ENCODE data around the gene TCF7L1.

TCF7L1 gene

DNA sequence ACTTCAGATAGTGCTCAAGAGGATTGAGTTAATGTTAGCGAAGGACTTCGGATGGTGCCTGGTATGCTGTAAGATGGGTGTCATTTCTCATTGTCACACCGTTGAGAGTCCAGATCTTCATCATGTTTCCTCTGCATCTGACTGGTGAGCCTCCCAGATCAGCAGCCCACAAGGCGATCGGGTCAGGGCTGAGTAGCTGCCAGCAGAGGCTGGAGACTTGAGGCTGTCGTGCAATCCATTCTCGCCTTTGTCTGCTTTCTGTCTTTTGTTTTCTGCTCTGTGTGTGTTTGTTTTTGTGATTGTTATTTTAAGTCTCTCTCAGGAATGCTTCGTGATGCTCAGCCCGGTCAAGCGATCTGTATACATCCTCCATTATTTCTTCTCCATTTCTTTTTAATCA, 98.8 kb downstream of the TCF7L1 start:
- DNase-seq: no peak

- DNase-seq: no peak
These were observed 101.7 kb downstream of the TCF7L1 start for GRCh38 chr2:85234868-85235267.

GRCh38 chr2:85235281-85235680, 102.1 kb downstream of the TCF7L1 start:
- DNase-seq: no peak

GRCh38 chr2:85236084-85236483, 102.9 kb downstream of the TCF7L1 start:
- DNase-seq: no peak

- DNase-seq: no peak
These were observed 104.8 kb downstream of the TCF7L1 start for GRCh38 chr2:85237849-85238565.

- no peak for DNase-seq
These were observed 105.4 kb downstream of the TCF7L1 start for GRCh38 chr2:85238607-85239006.

GRCh38 chr2:85239102-85239501, 105.9 kb downstream of the TCF7L1 start:
- no peak for DNase-seq

DNA sequence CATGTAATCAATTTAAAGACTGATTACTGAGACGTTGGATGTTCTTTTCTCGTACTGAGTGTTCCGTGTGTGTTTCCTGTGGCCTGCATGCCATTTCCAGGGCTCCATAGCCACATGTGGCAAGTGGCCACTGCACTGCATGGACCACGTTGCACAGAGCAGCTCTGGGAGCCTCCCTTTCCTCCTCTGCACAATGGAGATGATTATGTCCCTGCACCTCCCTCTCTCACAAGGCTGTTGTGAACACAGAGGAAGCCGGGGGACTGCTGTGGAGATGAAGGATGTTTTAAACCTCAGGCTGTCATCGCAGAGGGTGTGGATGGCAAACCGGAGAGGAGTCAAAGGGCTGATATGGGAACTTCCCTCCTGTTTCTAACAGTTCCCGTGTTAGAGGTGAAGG, 106.9 kb downstream of the TCF7L1 start:
- no peak for DNase-seq

DNA sequence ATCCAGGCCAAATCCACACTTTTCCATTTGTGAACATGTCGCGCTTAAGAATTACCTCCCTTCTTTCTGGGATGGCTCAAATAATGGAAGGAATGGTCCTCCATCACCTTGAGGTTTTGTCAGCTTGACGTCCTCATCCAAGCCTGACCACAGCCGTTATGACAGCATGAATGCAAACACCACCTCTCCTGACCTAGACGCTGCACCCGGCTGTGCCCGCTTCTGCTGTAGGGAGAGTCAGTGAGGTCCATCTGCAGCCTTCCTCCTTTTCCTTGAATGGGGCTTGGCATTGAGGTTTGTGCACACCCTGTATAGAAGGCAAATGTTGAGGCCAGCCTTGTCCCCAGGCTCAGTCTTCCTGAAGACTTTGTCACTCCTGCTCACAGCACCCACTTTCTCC, 109.1 kb downstream of the TCF7L1 start:
- DNase-seq: no peak

DNA sequence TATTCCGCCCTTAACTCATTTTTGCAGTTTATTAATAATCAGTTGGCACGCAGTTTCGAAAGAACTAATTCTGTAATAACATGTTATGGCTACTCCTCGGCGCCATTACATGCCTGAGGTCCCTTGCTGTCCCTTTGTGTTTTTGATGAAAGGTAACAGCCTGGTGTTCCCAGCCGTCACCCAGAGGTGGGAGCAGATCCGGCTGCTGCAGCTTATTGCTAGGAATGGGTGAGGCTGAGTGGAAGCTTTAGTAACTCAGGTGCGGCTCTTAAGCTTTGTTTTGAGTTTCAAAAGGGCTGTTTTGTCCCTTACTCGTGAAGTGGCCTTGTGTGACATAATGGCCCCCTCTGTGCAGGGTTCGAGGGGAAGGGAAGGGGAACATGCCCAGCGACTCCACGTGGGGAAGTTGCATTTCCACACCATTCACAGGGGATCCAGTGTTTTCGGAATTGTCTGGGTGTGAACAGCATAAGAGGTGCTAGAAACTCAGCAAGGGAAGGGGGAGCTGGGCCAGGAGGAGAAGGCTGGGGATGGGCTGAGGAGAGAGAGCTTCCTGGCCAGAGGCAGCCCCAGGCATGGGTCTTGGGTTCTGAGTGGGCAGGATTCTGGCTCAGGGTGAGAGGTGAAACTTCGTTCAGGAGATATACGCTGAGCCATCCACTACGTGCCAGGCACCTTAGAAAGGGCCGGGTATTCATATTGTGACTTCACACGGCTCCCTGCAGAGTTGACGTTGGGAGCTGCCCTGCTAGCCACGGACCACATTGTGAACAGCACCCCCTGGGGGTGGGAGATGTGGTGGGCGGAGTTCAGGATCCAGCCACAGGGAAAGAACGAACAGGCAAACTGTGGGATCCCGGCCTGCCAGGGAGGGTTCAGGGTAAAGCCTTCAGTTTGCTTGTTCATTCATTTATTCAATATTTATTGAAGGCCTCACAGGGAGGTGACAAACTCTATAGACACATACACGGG, 110.2 kb downstream of the TCF7L1 start:
- DNase-seq: no peak

- no peak for DNase-seq
These were observed 111.6 kb downstream of the TCF7L1 start for GRCh38 chr2:85244828-85245227.

- no peak for DNase-seq
These were observed 112.7 kb downstream of the TCF7L1 start for GRCh38 chr2:85245891-85246290.

DNA sequence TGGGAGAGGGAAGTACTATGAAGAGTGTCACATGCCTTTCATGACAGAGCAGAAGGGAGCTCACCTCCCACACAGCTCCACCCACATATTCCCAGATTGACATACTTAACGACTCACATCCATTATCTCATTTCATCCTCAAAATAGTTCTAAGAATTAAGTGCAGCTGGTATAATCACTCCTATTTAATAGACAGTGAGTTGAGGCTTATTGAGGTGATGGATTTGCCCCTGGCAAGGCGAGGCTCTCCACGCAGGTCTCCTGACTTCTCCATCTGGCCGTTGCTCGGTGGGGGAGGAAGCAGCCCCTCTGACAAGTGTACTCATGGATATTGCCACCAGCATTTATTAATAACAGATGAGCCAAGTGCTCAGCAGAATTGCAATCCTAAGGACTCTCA, 113.2 kb downstream of the TCF7L1 start:
- no peak for DNase-seq

DNA sequence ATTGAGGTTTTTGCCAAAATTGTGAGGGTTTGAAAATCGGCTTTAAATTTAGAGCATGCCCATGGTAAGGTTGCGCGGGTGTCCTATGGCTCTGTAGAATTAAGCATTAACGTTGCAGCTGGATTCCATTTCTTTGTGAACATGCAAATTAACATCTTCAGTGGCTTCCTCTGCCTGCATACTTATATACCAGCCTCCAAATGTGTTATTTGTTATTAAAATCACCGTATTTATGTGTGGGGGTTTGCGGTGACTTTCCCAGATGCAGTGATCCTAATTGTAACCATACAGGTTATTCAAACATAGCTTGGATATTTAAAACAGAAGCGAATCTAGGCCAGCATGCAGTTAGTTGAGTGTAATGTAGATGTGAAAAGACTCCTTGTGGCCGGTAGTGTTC, 114.4 kb downstream of the TCF7L1 start:
- no peak for DNase-seq

GRCh38 chr2:85248773-85249509, 115.7 kb downstream of the TCF7L1 start:
- DNase-seq: no peak

DNA sequence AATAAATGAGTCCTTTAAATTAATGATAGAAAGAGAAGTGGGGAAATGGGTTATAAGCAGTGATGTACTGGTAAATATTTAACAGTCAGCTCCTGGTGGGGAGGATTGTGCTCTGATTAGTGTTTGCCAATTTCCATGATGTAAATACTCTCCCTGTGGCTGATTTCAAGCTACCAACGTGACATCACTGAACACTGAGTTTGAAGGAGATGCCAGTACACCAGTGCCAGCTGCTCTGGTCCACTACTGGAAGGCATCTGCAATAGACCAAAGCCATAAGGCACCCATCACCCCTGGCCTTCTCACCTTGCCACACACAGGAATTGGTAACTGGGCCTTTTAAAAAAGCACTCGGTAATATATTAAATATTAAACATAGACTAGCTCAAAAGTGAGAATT, 116.9 kb downstream of the TCF7L1 start:
- DNase-seq: no peak

- no peak for DNase-seq
These were observed 118.0 kb downstream of the TCF7L1 start for GRCh38 chr2:85251070-85251616.

DNA sequence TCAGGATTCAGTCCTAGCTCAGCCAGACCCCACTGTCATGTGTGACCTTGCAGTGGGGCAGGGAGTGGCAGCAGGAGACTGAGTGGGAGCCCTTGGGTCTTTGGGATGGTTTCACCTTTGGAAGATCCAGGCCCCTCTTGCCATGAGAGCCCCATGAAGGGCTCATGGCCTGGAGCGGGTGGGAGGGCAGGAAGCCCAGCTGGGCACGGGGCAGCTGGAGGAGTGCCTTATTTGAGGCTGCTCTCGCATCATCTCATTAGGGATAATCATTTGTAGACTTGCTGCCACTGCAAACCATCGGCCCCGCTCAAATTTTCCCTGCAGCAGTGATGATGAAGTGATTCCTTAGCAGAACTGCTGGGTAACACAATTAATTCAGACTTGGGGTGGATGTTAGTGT, 120.7 kb downstream of the TCF7L1 start:
- no peak for DNase-seq

DNA sequence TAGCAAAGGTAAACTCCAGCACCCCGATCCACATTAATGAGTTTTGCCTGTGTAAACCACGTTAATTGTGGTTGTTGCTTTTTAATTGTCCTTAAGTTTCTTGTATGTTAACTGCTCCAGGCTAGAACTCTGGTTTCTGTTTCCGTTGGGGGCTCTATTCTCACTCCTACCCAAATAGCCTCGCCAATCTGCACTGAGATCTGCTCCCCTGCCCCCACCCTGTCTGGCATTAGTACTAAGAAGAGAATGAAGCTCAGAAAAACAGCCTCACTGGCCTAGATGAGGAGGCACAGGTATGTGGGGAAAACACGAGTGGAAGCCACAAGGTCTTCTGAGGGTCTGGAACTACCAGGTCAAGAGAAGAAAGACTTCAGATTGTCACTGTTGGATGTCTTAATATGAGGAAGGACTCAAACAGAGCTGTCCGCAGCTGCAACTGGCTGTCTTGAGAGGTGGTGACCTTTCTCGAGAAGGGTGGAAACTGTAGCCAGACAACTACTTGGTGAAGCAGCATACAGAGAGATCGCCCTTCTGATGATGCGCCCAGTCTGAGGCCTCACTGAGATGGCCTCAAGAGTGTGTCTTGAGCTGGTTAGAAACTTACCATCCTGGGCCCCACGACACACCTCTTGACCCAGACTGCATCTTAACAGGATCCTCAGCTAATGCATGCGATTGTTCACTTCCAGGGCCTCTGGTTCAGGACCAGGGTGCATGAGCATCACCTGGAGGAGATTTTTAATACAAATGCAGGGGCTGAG, 121.5 kb downstream of the TCF7L1 start:
- DNase-seq: no peak

- no peak for DNase-seq
These were observed 122.2 kb downstream of the TCF7L1 start for GRCh38 chr2:85255456-85255812.

DNA sequence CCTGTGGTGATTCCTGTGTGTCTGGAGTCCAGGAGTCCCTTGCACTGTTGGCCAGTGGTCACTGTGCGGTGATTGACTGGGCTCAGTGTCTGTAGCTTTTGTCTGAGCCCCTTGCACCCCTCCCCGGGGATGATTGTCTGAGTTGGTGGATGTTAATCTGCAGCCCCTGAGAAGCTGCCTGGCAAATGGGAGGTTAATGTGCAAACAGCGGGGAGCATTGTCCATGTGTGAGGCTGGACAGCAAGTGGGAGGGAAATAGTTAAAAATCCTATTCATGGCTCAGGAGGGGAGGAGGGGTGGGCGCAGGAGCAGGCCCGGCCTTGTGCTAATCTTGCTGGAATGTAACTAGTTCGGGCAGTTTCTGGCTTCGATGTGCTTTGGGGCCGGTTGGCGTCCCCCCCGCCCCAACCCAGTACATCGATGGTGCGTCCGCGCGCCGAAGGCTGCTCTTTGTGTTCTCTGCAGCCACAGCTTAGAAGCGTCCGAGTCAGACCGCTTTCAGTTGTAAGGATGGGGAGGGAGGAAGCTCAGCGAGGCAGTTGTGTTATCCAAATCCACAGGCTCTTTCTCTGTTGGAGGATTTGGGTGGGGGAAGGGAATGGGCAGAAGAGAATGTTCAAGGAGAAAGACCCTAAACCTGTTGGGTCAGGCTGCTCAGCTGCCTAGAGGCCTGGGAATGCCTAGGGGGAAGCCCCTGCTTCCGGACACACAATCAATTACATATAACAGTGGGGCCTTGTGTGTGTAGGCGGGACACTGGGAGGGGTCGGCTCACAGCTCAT, 122.8 kb downstream of the TCF7L1 start:
- DNase-seq: no peak
